HEK293T (cell line): ENCODE results near the gene GMIP.

Source experiments
- CTCF ChIA-PET: fragments of 350-600 bp; formaldehyde crosslinking; extraction: SDS; loops from one replicate; lab custom pipeline; 2021; ENCODE audit warnings: antibody characterized with exemption, inconsistent platforms; lab: Yijun Ruan, JAX
- POLR2A ChIA-PET: fragments of 350-600 bp; formaldehyde crosslinking; extraction: SDS; loops from one replicate; lab custom pipeline; 2020; ENCODE audit warnings: antibody characterized with exemption, inconsistent platforms; lab: Yijun Ruan, JAX
- DNase-seq: peaks from one replicate; pipeline ENCODE4 v3.0.0; 2012; ENCODE audit warnings: mixed read lengths; ENCODE audit errors: extremely low spot score
- ARNT ChIP-seq: fragments of 450-650 bp; IDR thresholded peaks from 2 replicates; pipeline ENCODE4 v1.6.1; 2017; ENCODE audit warnings: mild to moderate bottlenecking
- BHLHE40 ChIP-seq: fragments of 450-650 bp; IDR thresholded peaks from 2 replicates; pipeline ENCODE4 v1.6.1; 2016; ENCODE audit warnings: mild to moderate bottlenecking, moderate library complexity, borderline replicate concordance
- CTBP1 ChIP-seq: fragments of 450-650 bp; IDR thresholded peaks from 2 replicates; pipeline ENCODE4 v1.6.1; 2016; ENCODE audit warnings: borderline replicate concordance
- ELF4 ChIP-seq: fragments of 450-650 bp; IDR thresholded peaks from 2 replicates; pipeline ENCODE4 v1.6.1; 2017; ENCODE audit warnings: antibody characterized with exemption
- FOXA1 ChIP-seq: fragments of 450-650 bp; IDR thresholded peaks from 2 replicates; pipeline ENCODE4 v1.6.1; 2016; ENCODE audit warnings: mild to moderate bottlenecking
- FOXK2 ChIP-seq: fragments of 450-650 bp; IDR thresholded peaks from 2 replicates; pipeline ENCODE4 v1.6.1; 2016; ENCODE audit warnings: mild to moderate bottlenecking
- FOXM1 ChIP-seq: fragments of 450-650 bp; IDR thresholded peaks from 2 replicates; pipeline ENCODE4 v1.6.1; 2017; ENCODE audit warnings: mild to moderate bottlenecking, borderline replicate concordance
- HDGF ChIP-seq: fragments of 450-650 bp; IDR thresholded peaks from 2 replicates; pipeline ENCODE4 v1.6.1; 2017; ENCODE audit warnings: antibody characterized with exemption, borderline replicate concordance
- L3MBTL2 ChIP-seq: fragments of 450-650 bp; conservative IDR thresholded peaks from 2 replicates; pipeline ENCODE4 v1.6.1; 2016; ENCODE audit warnings: mild to moderate bottlenecking
- LEF1 ChIP-seq: fragments of 450-650 bp; IDR thresholded peaks from 2 replicates; pipeline ENCODE4 v1.6.1; 2017; ENCODE audit warnings: mild to moderate bottlenecking, borderline replicate concordance
- NFRKB ChIP-seq: fragments of 450-650 bp; IDR thresholded peaks from 2 replicates; pipeline ENCODE4 v1.6.1; 2016; ENCODE audit warnings: mild to moderate bottlenecking, moderate library complexity
- SP1 ChIP-seq: fragments of 450-650 bp; IDR thresholded peaks from 2 replicates; pipeline ENCODE4 v1.6.1; 2017
- SUZ12 ChIP-seq: fragments of 450-650 bp; IDR thresholded peaks from 2 replicates; pipeline ENCODE4 v1.6.1; 2016; ENCODE audit warnings: mild to moderate bottlenecking
- TARDBP ChIP-seq: fragments of 450-650 bp; IDR thresholded peaks from 2 replicates; pipeline ENCODE4 v1.6.1; 2016
- ZNF384 ChIP-seq: fragments of 450-650 bp; IDR thresholded peaks from 2 replicates; pipeline ENCODE4 v1.6.1; 2016
- TF ChIP-seq, protein P1 (sequence below): fragments of 450-650 bp; IDR thresholded peaks from 2 replicates; pipeline ENCODE4 v1.6.1; 2016

Gene GMIP

DNA sequence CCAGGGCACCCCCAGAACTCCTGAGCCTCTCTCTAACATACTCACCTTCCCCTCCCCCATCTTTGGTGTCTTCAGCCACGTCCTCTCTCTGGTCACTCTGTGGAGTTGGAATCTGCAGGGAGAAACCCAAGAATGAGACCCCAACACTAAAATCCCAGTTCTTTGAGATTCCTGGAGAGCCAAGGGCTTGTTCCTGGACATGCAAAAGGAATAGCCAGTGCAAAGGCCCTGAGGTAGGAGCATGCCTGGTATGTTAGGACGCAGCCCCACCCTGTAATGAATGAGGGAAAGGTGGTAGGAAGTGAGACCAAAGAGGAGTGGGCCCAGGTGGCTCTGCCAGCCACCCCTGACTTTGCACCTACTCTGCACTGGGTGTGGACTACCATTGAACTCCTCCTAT is 13.0 kb downstream of the GMIP start:
- DNase-seq, result no peak
- ChIA-PET CTCF (no interaction called here), POLR2A (no interaction called here)
- no peak for TF ChIP-seq ZNF384
- TF ChIP-seq FOXA1, result no peak
- no peak for TF ChIP-seq SUZ12
- TF ChIP-seq, protein P1, sequence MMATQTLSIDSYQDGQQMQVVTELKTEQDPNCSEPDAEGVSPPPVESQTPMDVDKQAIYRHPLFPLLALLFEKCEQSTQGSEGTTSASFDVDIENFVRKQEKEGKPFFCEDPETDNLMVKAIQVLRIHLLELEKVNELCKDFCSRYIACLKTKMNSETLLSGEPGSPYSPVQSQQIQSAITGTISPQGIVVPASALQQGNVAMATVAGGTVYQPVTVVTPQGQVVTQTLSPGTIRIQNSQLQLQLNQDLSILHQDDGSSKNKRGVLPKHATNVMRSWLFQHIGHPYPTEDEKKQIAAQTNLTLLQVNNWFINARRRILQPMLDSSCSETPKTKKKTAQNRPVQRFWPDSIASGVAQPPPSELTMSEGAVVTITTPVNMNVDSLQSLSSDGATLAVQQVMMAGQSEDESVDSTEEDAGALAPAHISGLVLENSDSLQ, result no peak
- no peak for TF ChIP-seq SP1

DNA sequence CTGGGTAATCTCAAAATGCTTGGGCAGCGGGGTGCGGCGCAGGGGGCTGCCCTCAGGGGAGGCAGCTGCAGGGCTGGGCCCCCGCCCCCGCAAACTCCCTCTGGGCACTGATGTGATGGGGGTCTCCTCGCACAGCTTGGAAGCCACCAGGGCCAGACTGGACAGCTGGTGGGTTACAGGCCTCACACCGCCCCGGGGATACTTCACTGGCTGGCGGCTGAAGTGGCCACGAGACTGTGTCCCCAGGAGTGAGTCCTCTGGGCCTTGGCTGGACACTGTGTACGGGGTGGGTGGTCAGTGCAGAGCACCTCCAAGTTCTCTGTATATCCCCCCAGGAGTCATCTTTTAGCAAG is 13.4 kb downstream of the GMIP start:
- no peak for DNase-seq
- ChIA-PET POLR2A (no interaction called here), CTCF (no interaction called here)
- no peak for TF ChIP-seq ARNT

DNA sequence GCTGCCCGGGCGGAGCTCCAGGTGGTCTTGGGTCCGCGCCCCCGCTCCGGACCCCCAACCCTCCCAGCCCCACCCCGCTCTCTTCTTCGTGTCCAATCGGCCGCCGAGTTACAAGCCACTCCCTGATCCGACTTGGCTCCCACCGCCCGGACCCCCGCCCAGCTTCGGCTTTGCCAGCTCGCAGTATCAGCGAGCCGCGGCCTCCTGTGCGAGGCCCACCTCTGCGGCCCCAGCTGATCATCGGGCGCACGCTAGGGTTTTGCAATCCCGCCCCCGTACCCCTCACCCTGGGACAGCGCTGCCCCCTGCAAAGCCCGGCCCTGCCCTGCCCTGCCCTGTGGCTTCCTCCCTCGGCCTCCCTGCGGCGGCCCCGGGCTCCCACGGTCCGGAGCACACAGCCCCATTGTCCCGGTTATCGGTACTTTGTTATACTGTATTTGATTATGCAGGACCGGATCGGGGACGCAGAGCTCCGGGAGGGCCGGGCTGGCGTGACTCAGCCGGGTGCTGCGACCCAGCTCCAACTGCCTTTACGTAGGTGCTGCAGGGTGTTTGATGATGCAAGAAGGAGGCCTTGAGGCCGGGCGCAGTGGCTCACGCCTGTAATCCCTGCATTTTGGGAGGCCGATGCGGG is 14.8 kb downstream of the GMIP start:
- CTCF ChIA-PET, result no interaction called here
- no peak for DNase-seq
- POLR2A ChIA-PET, result no interaction called here
- TF ChIP-seq L3MBTL2, result no peak
- no peak for TF ChIP-seq CTBP1
- no peak for TF ChIP-seq ELF4
- TF ChIP-seq FOXM1, result no peak
- TF ChIP-seq SP1, result no peak

DNA sequence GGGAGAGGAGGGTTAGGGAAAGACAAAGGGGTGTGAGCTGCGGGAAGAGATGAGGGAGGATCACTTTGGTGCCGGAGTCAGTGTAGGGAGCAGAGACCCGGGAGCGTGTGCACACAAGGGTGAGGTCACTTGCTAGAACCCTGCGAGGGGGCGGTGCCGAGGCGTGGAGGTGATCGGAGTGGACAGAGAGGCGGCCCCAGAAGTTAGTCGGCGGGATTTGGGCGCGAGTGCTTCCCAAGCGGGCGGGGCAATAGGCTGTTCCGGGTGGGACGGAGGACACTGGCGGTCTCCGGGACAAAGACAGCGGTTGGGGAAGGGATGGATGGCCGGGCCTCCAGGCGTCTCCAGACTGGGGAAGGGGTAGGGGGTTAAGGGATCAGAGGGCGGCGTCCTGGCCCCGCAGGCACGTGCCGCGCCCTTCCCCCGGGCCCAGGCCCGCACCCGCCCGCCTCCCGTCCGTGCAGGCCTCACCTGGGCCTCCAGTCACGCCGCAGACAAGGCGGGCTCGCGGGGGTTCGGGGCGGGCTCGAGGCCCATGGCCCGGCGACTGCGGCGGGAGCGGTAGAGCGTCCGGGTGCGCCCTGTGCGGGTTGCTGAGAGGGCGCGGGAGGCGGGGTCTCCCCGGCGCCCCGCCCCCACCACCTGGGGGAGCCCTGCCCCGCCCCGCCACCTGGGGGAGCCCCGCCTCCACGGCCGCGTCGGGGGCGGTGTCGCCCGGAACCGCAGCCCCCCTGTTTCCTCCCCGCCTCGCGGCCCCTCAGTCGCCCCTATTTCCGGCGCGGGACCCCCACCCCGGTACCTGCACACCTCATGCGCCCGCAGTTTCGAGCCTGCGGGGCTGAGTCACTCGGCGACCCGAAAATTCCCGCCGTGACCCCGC is 15.6 kb downstream of the GMIP start, which contains the start of gene LPAR2:
TSS of gene LPAR2 (minus strand) at position 600 of the 880 bp plus-strand sequence. CDS start 945 bp downstream, outside the sequence.
- POLR2A ChIA-PET, result no interaction called here
- TF ChIP-seq BHLHE40 (no peak), SP1 (no peak), ELF4 (no peak), HDGF (no peak)
- DNase-seq, result no peak
- CTCF ChIA-PET, result no interaction called here

DNA sequence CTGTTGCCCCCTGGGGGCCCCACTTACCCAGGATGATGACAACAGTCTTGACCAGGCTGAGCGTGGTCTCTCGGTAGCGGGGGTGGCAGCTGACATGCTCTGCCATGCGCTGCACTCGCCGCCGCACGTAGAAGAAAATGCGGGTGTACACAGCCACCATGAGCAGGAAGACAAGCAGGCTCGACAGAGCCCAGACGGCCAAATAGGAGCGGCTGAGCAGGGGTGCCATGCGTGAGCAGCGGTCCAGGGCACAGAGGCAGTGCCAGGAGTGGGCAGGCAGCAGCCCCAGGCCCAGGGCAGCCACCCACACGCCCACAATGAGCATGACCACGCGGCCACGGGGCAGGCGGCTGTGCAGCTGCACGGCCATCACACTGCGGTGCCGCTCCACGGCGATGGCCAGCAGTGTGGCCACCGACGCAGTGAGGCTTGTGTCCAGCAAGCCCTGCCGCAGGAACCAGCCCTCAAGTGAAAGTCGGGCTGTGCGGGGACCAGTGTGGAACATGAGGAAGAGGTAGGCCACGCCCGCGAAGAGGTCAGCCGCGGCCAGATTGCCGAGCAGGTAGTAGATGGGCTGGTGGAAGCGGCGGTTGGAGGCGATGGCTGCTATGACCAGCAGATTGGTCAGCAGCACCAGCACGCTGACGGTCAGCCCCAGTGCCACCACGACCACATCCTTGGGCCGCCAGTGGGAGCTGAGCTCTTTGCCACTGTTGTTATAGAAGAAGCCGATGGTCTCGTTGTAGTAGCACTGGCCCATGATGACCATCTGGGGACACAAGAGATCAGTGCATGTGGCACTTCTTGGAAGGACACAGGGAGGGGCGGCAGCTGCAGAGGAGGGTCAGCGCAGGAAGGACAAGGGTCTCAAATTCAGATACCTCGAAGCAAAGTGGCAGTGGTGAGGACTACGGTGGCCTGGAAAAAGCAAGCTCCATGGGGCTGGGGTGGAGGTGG is 16.7 kb downstream of the GMIP start:
- CTCF ChIA-PET, result interaction anchor here (0.7 kb wide), 1 partner anchor 73 kb away, joined by 3 read pairs; no protein-coding TSS in a partner anchor
- POLR2A ChIA-PET, result no interaction called here
- TF ChIP-seq NFRKB (no peak), LEF1 (no peak), TARDBP (no peak), L3MBTL2 (no peak), BHLHE40 (no peak), CTBP1 (no peak), ARNT (no peak), SP1 (no peak), FOXA1 (no peak), HDGF (no peak), FOXK2 (no peak), SUZ12 (no peak), ZNF384 (no peak)
- DNase-seq, result no peak

DNA sequence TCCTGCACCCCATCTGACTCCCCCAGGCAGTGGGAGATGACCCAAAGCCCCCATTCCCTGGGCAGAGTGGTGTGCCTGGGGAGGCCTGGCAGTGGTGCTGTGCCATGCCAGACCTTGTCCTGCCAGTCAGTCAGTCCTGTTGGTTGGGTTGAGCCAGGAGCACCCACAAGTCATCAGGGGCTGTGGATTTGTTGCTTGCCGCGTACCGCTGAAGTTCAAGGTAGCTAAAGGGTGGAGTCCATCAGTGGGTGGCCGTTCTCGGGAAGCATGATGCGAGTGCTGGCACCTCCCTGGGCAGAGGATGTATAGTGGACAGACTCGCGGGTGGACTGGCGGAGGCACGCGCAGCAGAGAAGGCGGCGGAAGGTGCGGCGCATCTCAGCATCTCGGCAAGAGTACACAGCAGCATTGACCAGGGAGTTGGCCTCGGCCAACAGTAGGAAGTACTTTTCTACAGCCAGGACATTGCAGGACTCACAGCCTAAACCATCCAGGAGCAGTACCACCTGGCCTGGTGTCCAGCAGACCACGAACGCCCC is 19.4 kb downstream of the GMIP start:
- POLR2A ChIA-PET, result no interaction called here
- CTCF ChIA-PET, result no interaction called here
- no peak for DNase-seq
- TF ChIP-seq FOXA1 (no peak), ARNT (no peak)

DNA sequence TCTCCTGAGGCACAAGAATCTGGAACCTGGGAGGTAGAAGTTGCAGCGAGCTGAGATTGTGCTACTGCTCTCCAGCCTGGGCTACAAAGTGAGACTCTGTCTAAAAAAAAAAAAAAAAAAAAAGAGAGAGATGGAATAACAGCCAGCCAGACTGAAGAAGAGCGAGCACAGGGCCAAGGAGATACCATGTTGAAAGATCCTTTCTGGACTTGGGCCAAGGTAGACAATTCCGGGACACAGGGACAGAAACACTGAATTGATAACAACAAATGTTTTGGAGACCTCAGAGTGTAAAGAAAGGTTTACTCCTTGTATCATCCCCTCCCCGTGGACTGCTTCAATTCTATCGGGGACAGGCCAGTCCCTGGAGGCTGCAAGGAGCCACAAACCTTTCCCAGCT is 20.1 kb downstream of the GMIP start:
- CTCF ChIA-PET, result no interaction called here
- POLR2A ChIA-PET, result no interaction called here
- TF ChIP-seq FOXM1 (no peak), SP1 (no peak), LEF1 (no peak), L3MBTL2 (no peak)
- DNase-seq, result no peak

DNA sequence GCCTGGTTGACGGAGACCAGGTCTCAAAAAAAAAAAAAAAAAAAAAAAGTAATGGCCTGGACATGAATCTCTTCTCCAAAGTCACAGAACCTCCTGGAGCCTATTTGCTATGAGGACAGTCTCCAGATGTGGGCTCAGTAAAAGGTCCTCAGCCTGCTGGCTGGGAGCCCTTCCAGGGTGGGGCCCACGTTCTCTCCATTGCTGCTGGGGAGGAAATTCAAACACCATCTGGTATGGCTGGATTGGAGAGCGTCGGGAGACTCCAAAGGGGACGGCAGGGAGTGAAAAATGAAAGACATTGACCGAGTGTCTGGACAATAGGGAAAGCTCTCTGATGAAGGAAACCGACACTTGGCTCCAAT is 23.6 kb downstream of the GMIP start:
- POLR2A ChIA-PET, result no interaction called here
- CTCF ChIA-PET, result interaction anchor here (0.7 kb wide), 1 partner anchor 44 kb away, joined by 5 read pairs; no protein-coding TSS in a partner anchor
- TF ChIP-seq HDGF, result no peak
- TF ChIP-seq FOXA1, result no peak
- TF ChIP-seq SP1, result no peak
- no peak for TF ChIP-seq ELF4
- no peak for TF ChIP-seq L3MBTL2
- TF ChIP-seq, protein P1, result no peak
- TF ChIP-seq ARNT, result no peak
- TF ChIP-seq SUZ12, result no peak
- no peak for TF ChIP-seq BHLHE40
- no peak for TF ChIP-seq TARDBP
- no peak for TF ChIP-seq FOXK2
- TF ChIP-seq NFRKB, result no peak
- no peak for TF ChIP-seq ZNF384
- no peak for DNase-seq
